KMS-11 (cell line): ENCODE measurements around the gene MUC5AC.

Experiments used
- H2AFZ ChIP-seq: fragments of 200-600 bp; sonication (generic); 2 replicates; pipeline ENCODE4 v1.6.1; 2016; ENCODE audit warnings: antibody characterized with exemption, mixed run types, low read depth
- H3K27ac ChIP-seq: fragments of 200-600 bp; sonication (generic); 2 replicates; pipeline ENCODE4 v1.6.1; 2016; ENCODE audit warnings: mild to moderate bottlenecking, mixed run types
- H3K27me3 ChIP-seq: fragments of 200-600 bp; sonication (generic); 2 replicates; pipeline ENCODE4 v1.6.1; 2017; ENCODE audit warnings: mild to moderate bottlenecking, low read depth, mixed run types, moderate library complexity; ENCODE audit not compliant: insufficient read depth
- H3K36me3 ChIP-seq: fragments of 200-600 bp; sonication (generic); 2 replicates; pipeline ENCODE4 v1.6.1; 2017; ENCODE audit warnings: mild to moderate bottlenecking, mixed run types; ENCODE audit not compliant: insufficient read depth
- H3K4me1 ChIP-seq: fragments of 200-600 bp; sonication (generic); 2 replicates; pipeline ENCODE4 v1.6.1; 2016; ENCODE audit warnings: mild to moderate bottlenecking, low read depth, mixed run types; ENCODE audit not compliant: poor library complexity, severe bottlenecking
- H3K4me2 ChIP-seq: fragments of 200-600 bp; sonication (generic); 2 replicates; pipeline ENCODE4 v1.7.0; 2016; ENCODE audit warnings: mild to moderate bottlenecking, mixed run types
- H3K4me3 ChIP-seq: fragments of 200-600 bp; sonication (generic); IDR thresholded peaks from 2 replicates; pipeline ENCODE4 v1.6.1; 2017; ENCODE audit warnings: low read depth, low read length, mixed read lengths; ENCODE audit not compliant: insufficient read depth
- H3K79me2 ChIP-seq: fragments of 200-600 bp; sonication (generic); 2 replicates; pipeline ENCODE4 v1.6.1; 2016; ENCODE audit warnings: low read depth, mixed run types; ENCODE audit not compliant: insufficient read depth
- H3K9ac ChIP-seq: fragments of 200-600 bp; sonication (generic); 2 replicates; pipeline ENCODE4 v1.6.1; 2016; ENCODE audit warnings: mild to moderate bottlenecking, mixed run types
- H4K20me1 ChIP-seq: fragments of 200-600 bp; sonication (generic); 2 replicates; pipeline ENCODE4 v1.6.1; 2016; ENCODE audit warnings: mild to moderate bottlenecking, mixed run types; ENCODE audit not compliant: insufficient read depth
- CTCF ChIP-seq: fragments of 200-600 bp; sonication (generic); conservative IDR thresholded peaks from 2 replicates; pipeline ENCODE4 v1.6.1; 2017; ENCODE audit warnings: low read depth, mild to moderate bottlenecking, antibody characterized with exemption, low read length, moderate library complexity, mixed read lengths

Gene MUC5AC

GRCh38 chr11:1228921-1229451, 71.2 kb downstream of the MUC5AC start:
- H3K27ac ChIP-seq: no peak overlapping the region
- H3K79me2 ChIP-seq: no peaks in the 10 kb centered on the region
- no peak overlapping the region for H3K4me2 ChIP-seq
- H3K4me3 ChIP-seq: no peak overlapping the region
- H3K9ac ChIP-seq: no peak overlapping the region
- no peaks in the 10 kb centered on the region for H3K36me3 ChIP-seq
- H3K4me1 ChIP-seq: no peaks in the 10 kb centered on the region
- TF ChIP-seq CTCF: no peak
- peaks cover 51% of the 10 kb centered on the region for H3K27me3 ChIP-seq
- no peak overlapping the region for H2AFZ ChIP-seq
- no peaks in the 10 kb centered on the region for H4K20me1 ChIP-seq

DNA sequence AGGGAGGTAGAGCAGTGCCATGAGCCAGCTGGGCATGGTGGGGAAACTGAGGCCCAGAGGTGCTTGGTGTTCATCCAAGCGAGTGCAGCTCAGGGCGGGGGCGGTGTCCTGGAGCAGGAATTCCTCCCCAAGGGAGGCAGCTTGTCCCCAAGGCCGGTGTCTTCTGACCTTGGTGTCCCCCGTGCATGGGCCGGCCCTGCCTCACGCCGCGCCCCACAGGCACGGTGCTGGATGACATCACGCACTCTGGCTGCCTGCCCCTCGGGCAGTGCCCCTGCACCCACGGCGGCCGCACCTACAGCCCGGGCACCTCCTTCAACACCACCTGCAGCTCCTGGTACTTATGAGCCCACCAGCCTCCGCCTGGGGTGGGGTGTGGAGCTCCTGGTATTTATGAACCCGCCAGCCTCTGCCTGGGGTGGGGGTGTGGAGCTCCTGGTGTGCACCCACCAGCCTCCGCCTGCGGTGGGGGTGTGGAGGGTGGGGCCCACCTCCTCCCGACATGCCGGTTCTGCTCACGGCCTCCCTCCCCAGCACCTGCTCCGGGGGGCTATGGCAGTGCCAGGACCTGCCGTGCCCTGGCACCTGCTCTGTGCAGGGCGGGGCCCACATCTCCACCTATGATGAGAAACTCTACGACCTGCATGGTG, 71.8 kb downstream of the MUC5AC start:
- Histone ChIP-seq H3K36me3 (no peaks in the 10 kb centered on the region), H2AFZ (no peak overlapping the region), H3K79me2 (no peaks in the 10 kb centered on the region), H3K4me3 (no peak overlapping the region), H3K27me3 (peaks cover 52% of the 10 kb centered on the region), H3K4me1 (no peaks in the 10 kb centered on the region), H3K9ac (no peak overlapping the region), H4K20me1 (no peaks in the 10 kb centered on the region), H3K27ac (no peak overlapping the region), H3K4me2 (no peak overlapping the region)
- no peak for TF ChIP-seq CTCF

DNA sequence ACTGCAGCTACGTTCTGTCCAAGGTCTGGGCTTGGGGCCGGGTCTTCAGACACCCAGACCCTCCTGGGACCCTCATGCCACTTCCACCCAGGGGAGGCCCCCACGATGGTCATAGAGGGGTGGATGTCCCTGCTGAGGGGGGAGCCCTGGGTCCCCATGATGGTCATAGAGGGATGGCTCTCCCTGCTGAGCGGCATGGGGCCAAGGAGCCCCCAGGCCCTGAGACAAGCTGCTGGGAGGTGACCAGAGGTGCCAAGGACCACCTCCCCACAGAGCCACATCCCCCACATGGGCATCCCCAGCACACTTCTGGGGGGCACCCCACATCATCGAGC, 72.3 kb downstream of the MUC5AC start:
- no peak overlapping the region for H3K4me2 ChIP-seq
- TF ChIP-seq CTCF: no peak
- H2AFZ ChIP-seq: no peak overlapping the region
- H3K4me1 ChIP-seq: no peaks in the 10 kb centered on the region
- no peaks in the 10 kb centered on the region for H3K79me2 ChIP-seq
- peaks cover 50% of the 10 kb centered on the region for H3K27me3 ChIP-seq
- H3K4me3 ChIP-seq: no peak overlapping the region
- H3K9ac ChIP-seq: no peak overlapping the region
- no peaks in the 10 kb centered on the region for H4K20me1 ChIP-seq
- no peak overlapping the region for H3K27ac ChIP-seq
- no peaks in the 10 kb centered on the region for H3K36me3 ChIP-seq

GRCh38 chr11:1230456-1231395, 73.0 kb downstream of the MUC5AC start:
- Histone ChIP-seq H3K9ac (no peak overlapping the region), H2AFZ (no peak overlapping the region), H3K27ac (no peak overlapping the region), H3K79me2 (no peaks in the 10 kb centered on the region), H3K4me2 (no peak overlapping the region), H3K36me3 (no peaks in the 10 kb centered on the region), H3K4me3 (no peak overlapping the region), H4K20me1 (no peaks in the 10 kb centered on the region), H3K27me3 (peaks cover 52% of the 10 kb centered on the region), H3K4me1 (no peaks in the 10 kb centered on the region)
- TF ChIP-seq CTCF: no peak
